Cardiac muscle cell (in vitro differentiated cells and primary cell): ENCODE measurements around the gene TTC28. TPM values are rescaled to one million over a fixed set of nuclear protein-coding genes. Genes with fewer than 3 reads are reported as not detected.
"Not testable (repeated sequence)": the region's sequence is repeated elsewhere in the genome, so short reads cannot be mapped to it uniquely, and the experiment has no call there.

Source experiments
- DNase-seq, 2 donors: peaks; one replicate each; pipeline versions ENCODE4 v3.0.0 to v3.0.0-alpha.2; 2010 to 2017; ENCODE audit warnings: low read depth in 1 of 2, low spot score in 1 of 2
- H3K27ac ChIP-seq: fragments of 200-600 bp; sonication (generic); 2 replicates; pipeline ENCODE4 v1.5.1; 2016
- H3K27me3 ChIP-seq: fragments of 200-600 bp; sonication (generic); 2 replicates; pipeline ENCODE4 v1.6.0; 2016; ENCODE audit warnings: control low read depth
- H3K36me3 ChIP-seq: fragments of 200-600 bp; sonication (generic); 2 replicates; pipeline ENCODE4 v1.5.1; 2016; ENCODE audit warnings: control low read depth
- H3K4me1 ChIP-seq: fragments of 200-600 bp; sonication (generic); 2 replicates; pipeline ENCODE4 v1.8.1; 2017; ENCODE audit warnings: low read depth, mild to moderate bottlenecking, mixed run types
- H3K4me3 ChIP-seq: fragments of 200-600 bp; sonication (generic); 2 replicates; pipeline ENCODE4 v1.5.1; 2016; ENCODE audit warnings: mild to moderate bottlenecking
- H3K9me3 ChIP-seq: fragments of 200-600 bp; sonication (generic); 2 replicates; pipeline ENCODE4 v1.5.1; 2017; ENCODE audit warnings: low read depth, mild to moderate bottlenecking, control low read depth
- CTCF ChIP-seq: IDR thresholded peaks from 2 replicates; pipeline ENCODE4 v1.5.1; 2012; ENCODE audit warnings: low read depth, mild to moderate bottlenecking, low read length
- polyA plus RNA-seq: library from polyadenylated mRNA; unstranded; fragments of >200 nt; fragmentation: Nextera tagmentation; extraction: Ambion mirVana; gene quantifications from 2 replicates; pipeline ENCODE4 v1.2.1, GENCODE V29; 2016
- total RNA-seq: library from RNA; depleted of rRNA; stranded (reverse); fragments of >200 nt; gene quantifications from 2 replicates; pipeline ENCODE4 v1.2.3, GENCODE V29; 2016

The TTC28 gene
- total and polyA plus RNA-seq, 2 experiments from 2014 or later: 27.3 to 109 TPM

- no peaks in the 10 kb centered on the region for H3K27me3 ChIP-seq
- no peak for TF ChIP-seq CTCF
- H3K4me3 ChIP-seq: no peak overlapping the region
- no peaks in the 10 kb centered on the region for H3K36me3 ChIP-seq
- no peak overlapping the region for H3K27ac ChIP-seq
- no peaks in the 10 kb centered on the region for H3K9me3 ChIP-seq
- no peaks in the 10 kb centered on the region for H3K4me1 ChIP-seq
- DNase-seq: peak in 1 of 2 donors; percentile 25
Measured at GRCh38 chr22:28464127-28464526, 215.5 kb downstream of the TTC28 start.

GRCh38 chr22:28463408-28463807 is 216.2 kb downstream of the TTC28 start:
- H3K36me3 ChIP-seq, H3K27ac ChIP-seq, H3K27me3 ChIP-seq, H3K9me3 ChIP-seq, H3K4me3 ChIP-seq, H3K4me1 ChIP-seq, DNase-seq: not testable (repeated sequence)

GRCh38 chr22:28462901-28463300 is 216.7 kb downstream of the TTC28 start:
- H3K27me3 ChIP-seq: no peaks in the 10 kb centered on the region
- H3K4me1 ChIP-seq: no peaks in the 10 kb centered on the region
- no peak for TF ChIP-seq CTCF
- H3K9me3 ChIP-seq: no peaks in the 10 kb centered on the region
- H3K27ac ChIP-seq: no peak overlapping the region
- DNase-seq: no peak
- H3K4me3 ChIP-seq: no peak overlapping the region
- no peaks in the 10 kb centered on the region for H3K36me3 ChIP-seq

GRCh38 chr22:28462041-28462440 is 217.6 kb downstream of the TTC28 start:
- Histone ChIP-seq H3K9me3 (no peaks in the 10 kb centered on the region), H3K27me3 (no peaks in the 10 kb centered on the region), H3K4me3 (no peak overlapping the region), H3K27ac (no peak overlapping the region), H3K36me3 (no peaks in the 10 kb centered on the region), H3K4me1 (no peaks in the 10 kb centered on the region)
- no peak for TF ChIP-seq CTCF
- DNase-seq: no peak

- H3K4me3 ChIP-seq: no peak overlapping the region
- H3K27me3 ChIP-seq: no peaks in the 10 kb centered on the region
- no peaks in the 10 kb centered on the region for H3K4me1 ChIP-seq
- no peak for DNase-seq
- H3K36me3 ChIP-seq: no peaks in the 10 kb centered on the region
- no peak for TF ChIP-seq CTCF
- no peak overlapping the region for H3K27ac ChIP-seq
- no peaks in the 10 kb centered on the region for H3K9me3 ChIP-seq
Measured at GRCh38 chr22:28454431-28455064, 225.1 kb downstream of the TTC28 start.

GRCh38 chr22:28450109-28450508 is 229.5 kb downstream of the TTC28 start:
- Histone ChIP-seq H3K9me3 (no peaks in the 10 kb centered on the region), H3K27ac (no peak overlapping the region), H3K4me3 (no peak overlapping the region), H3K36me3 (no peaks in the 10 kb centered on the region), H3K4me1 (peaks cover 19% of the 10 kb centered on the region), H3K27me3 (no peaks in the 10 kb centered on the region)
- no peak for TF ChIP-seq CTCF
- no peak for DNase-seq
